ENCODE results near the gene EMP2. TPM values are rescaled to one million over a fixed set of nuclear protein-coding genes. Genes with fewer than 3 reads are reported as not detected.

Gene EMP2
- total RNA-seq, 6 donors from 2014 or later = 261 to 1,020 (median 640) TPM

DNA sequence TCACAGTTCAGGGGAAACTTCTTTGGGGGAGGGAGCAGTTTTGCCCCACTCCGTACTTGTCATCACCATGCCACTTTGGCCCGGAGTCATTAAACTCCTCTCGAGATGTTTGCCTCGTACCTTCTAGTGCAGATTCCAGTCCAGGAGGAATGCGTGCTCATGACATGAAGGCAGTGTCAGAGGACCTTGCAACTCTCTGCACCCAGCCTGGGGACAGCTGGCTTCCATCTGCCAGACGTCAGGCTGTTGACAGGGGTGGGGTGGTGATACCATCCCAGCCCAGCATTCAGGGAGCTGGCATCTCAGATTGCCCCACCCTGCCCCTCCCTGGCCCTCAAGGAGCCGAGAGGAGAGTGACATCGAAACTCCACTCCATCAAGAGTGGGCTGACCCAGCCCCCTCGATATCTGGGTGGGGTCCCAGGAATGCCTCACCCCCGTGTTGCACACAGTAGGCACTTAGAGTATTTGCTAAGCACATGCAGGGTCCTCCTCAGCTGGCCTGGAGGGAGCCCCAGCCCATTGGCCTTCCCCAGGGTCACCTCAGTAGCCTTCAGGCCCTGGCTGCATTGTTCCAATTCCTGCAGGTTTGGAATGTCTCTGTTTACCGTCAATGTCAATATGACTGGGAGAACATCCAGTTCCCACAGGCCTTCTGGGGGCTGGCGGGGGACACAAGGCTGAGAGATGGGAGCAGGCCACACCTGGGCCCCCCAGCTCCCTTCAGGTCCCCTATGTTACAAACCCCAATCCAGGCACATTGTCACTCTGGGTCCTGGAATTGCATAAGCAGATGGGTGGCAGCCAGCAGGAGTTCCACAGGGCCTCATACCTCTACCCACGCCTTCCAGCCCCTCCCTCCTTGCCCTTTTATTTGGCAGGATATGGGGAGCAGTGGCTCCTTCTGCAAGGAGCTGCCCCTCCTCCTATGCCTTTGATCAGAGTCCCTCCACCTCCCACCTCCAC is 21.3 kb upstream of the EMP2 start:
- peak overlapping the region; percentile 67 to 89 (median 74) for H3K27ac ChIP-seq
- peak; percentile 64 to 93 for ATAC-seq (ENCODE audit: low FRiP score in 2 of 2)

GRCh38 chr16:10600782-10601443 is 20.5 kb upstream of the EMP2 start:
- Histone ChIP-seq H3K36me3 (no peaks in the 10 kb centered on the region), H3K27ac (peak overlapping the region; percentile 67 to 89 (median 74)), H3K4me1 (peaks cover 38 to 50% (median 43%) of the 10 kb centered on the region in 4 donors), H3K9me3 (no peaks in the 10 kb centered on the region), H3K27me3 (no peaks in the 10 kb centered on the region), H3K4me3 (no peak overlapping the region)
- no peak for TF ChIP-seq POLR2A (IDR thresholded peaks at IDR 0.05)
- TF ChIP-seq, protein P1, sequence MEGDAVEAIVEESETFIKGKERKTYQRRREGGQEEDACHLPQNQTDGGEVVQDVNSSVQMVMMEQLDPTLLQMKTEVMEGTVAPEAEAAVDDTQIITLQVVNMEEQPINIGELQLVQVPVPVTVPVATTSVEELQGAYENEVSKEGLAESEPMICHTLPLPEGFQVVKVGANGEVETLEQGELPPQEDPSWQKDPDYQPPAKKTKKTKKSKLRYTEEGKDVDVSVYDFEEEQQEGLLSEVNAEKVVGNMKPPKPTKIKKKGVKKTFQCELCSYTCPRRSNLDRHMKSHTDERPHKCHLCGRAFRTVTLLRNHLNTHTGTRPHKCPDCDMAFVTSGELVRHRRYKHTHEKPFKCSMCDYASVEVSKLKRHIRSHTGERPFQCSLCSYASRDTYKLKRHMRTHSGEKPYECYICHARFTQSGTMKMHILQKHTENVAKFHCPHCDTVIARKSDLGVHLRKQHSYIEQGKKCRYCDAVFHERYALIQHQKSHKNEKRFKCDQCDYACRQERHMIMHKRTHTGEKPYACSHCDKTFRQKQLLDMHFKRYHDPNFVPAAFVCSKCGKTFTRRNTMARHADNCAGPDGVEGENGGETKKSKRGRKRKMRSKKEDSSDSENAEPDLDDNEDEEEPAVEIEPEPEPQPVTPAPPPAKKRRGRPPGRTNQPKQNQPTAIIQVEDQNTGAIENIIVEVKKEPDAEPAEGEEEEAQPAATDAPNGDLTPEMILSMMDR (IDR thresholded peaks at IDR 0.05) = no peak
- no peak for TF ChIP-seq POLR2AphosphoS5 (IDR thresholded peaks at IDR 0.05)
- ATAC-seq (ENCODE audit: low FRiP score in 2 of 2) = peak in 1 of 2 donors; percentile 23
- DNase-seq = peak in 1 of 2 donors; percentile 73
- 54 to 65% methylated on average over 7 to 12 of the region's 12 CpGs for WGBS, 2 donors

More for the DNA sequence above, 21.3 kb upstream of the EMP2 start:
- no peaks in the 10 kb centered on the region for H3K9me3 ChIP-seq
- 44 to 58% methylated on average over 5 to 13 of the region's 13 CpGs for WGBS, 2 donors
- TF ChIP-seq, protein P1 (IDR thresholded peaks at IDR 0.05) = no peak
- TF ChIP-seq POLR2A (IDR thresholded peaks at IDR 0.05) = peak in 1 of 4 donors; percentile 49
- TF ChIP-seq POLR2AphosphoS5 (IDR thresholded peaks at IDR 0.05) = peak in 1 of 2 donors; percentile 69
- peak in 3 of 4 donors; percentile 30 to 89 (median 62) for TF ChIP-seq EP300 (IDR thresholded peaks at IDR 0.05)
- H3K4me1 ChIP-seq = peaks cover 38 to 50% (median 43%) of the 10 kb centered on the region in 4 donors
- H3K27me3 ChIP-seq = no peaks in the 10 kb centered on the region
- H3K4me3 ChIP-seq = no peak overlapping the region
- peak; percentile 30 to 80 for DNase-seq
- no peaks in the 10 kb centered on the region for H3K36me3 ChIP-seq

GRCh38 chr16:10599626-10600025 is 19.2 kb upstream of the EMP2 start:
- TF ChIP-seq POLR2A (IDR thresholded peaks at IDR 0.05) (no peak), EP300 (IDR thresholded peaks at IDR 0.05) (no peak), POLR2AphosphoS5 (IDR thresholded peaks at IDR 0.05) (no peak)
- TF ChIP-seq, protein P1 (IDR thresholded peaks at IDR 0.05) = no peak
- Histone ChIP-seq H3K36me3 (no peaks in the 10 kb centered on the region), H3K4me1 (peaks cover 41 to 54% (median 45%) of the 10 kb centered on the region in 4 donors), H3K27me3 (no peaks in the 10 kb centered on the region), H3K4me3 (no peak overlapping the region), H3K27ac (peak overlapping the region; percentile 53 to 89 (median 74)), H3K9me3 (no peaks in the 10 kb centered on the region)
- 83 to 88% methylated on average over 7 of the region's 7 CpGs for WGBS, 2 donors
- ATAC-seq (ENCODE audit: low FRiP score in 2 of 2) (no peak), DNase-seq (no peak)

DNA sequence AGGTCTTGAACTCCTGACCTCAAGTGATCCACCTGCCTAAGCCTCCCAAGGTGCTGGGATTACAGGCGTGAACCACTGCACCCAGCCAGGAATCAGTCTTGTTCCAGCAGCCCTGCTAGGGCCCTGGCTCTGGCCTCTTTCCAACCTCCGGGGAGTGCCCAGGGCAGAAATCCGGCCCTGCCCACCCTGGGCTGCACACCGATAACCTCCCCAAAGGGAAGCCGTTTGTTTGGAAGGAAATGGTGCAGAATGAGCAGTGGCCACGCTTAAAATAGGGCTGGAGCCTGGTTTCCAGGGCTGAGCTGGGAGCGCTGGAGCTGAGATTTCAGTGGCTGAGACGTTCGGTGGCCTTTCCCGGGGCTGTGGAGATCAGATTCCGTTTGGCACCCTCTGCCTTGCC is 17.8 kb upstream of the EMP2 start:
- Histone ChIP-seq H3K4me1 (peaks cover 47 to 58% (median 52%) of the 10 kb centered on the region in 4 donors), H3K9me3 (no peaks in the 10 kb centered on the region), H3K27ac (peak overlapping the region; percentile 3 to 71 (median 67)), H3K27me3 (no peaks in the 10 kb centered on the region), H3K4me3 (no peak overlapping the region), H3K36me3 (no peaks in the 10 kb centered on the region)
- DNase-seq (peak in 1 of 2 donors; percentile 73), ATAC-seq (ENCODE audit: low FRiP score in 2 of 2) (no peak)
- TF ChIP-seq EP300 (IDR thresholded peaks at IDR 0.05) = no peak
- TF ChIP-seq POLR2A (IDR thresholded peaks at IDR 0.05) = no peak
- TF ChIP-seq POLR2AphosphoS5 (IDR thresholded peaks at IDR 0.05) = peak in 1 of 2 donors; percentile 40
- WGBS, 2 donors = 15 to 27% methylated on average over 6 to 11 of the region's 11 CpGs

DNA sequence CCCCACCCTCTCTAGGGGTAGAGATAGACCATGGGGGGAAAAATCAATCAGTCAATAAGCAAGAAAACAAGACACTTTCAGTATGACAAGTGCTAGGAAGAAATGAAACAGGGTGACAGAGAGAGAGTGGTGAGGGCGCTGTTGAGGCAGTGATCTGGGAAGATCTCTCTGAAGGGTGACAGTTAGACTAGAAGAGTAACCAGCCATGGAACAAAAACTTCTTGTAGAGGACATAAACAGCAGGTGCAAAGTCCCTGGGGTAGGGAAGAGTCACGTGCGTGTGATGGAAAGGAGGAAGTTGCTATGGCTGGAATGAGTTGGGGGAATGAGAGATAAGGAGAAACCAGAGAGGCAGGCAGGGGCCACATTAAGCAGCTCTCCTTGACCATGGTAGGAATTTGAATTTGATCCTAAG is 16.8 kb upstream of the EMP2 start:
- peaks cover 43 to 56% (median 49%) of the 10 kb centered on the region in 4 donors for H3K4me1 ChIP-seq
- peak overlapping the region in 1 of 4 donors; percentile 70 for H3K27ac ChIP-seq

More for the DNA sequence above, 16.8 kb upstream of the EMP2 start:
- Histone ChIP-seq H3K27me3 (no peaks in the 10 kb centered on the region), H3K9me3 (no peaks in the 10 kb centered on the region), H3K36me3 (no peaks in the 10 kb centered on the region), H3K4me3 (no peak overlapping the region)
- TF ChIP-seq, protein P1 (IDR thresholded peaks at IDR 0.05) = no peak
- no peak for TF ChIP-seq POLR2AphosphoS5 (IDR thresholded peaks at IDR 0.05)
- no peak for TF ChIP-seq POLR2A (IDR thresholded peaks at IDR 0.05)
- no peak for TF ChIP-seq EP300 (IDR thresholded peaks at IDR 0.05)
- no peak for DNase-seq
- WGBS, 2 donors = 61 to 68% methylated on average over 3 of the region's 3 CpGs
- ATAC-seq (ENCODE audit: low FRiP score in 2 of 2) = no peak
